SK-N-SH (cell line): Measurements from ENCODE around the gene UBTF.

ENCODE experiments used
- CTCF ChIP-seq: fragments of 200-600 bp; sonication (generic); IDR thresholded peaks from 2 replicates; pipeline ENCODE4 v1.6.1; 2017; ENCODE audit warnings: antibody characterized with exemption, mild to moderate bottlenecking, moderate library complexity
- EP300 ChIP-seq, 2 experiments: IDR thresholded peaks; 2 replicates each; pipeline versions ENCODE4 v1.4.0 to v1.6.1; 2012; ENCODE audit warnings: borderline replicate concordance in 1 of 2, low read depth in 1 of 2, low read length in 1 of 2
- IRF3 ChIP-seq: fragments of 150-350 bp; IDR thresholded peaks from 2 replicates; pipeline ENCODE4 v1.6.1; 2016; ENCODE audit warnings: mild to moderate bottlenecking, low read depth, low read length
- MAX ChIP-seq: IDR thresholded peaks from 2 replicates; pipeline ENCODE4 v1.4.0; 2012; ENCODE audit warnings: low read depth
- RAD21 ChIP-seq: IDR thresholded peaks from 2 replicates; pipeline ENCODE4 v1.6.1; 2012; ENCODE audit warnings: mild to moderate bottlenecking, low read length
- ZBTB33 ChIP-seq: IDR thresholded peaks from 2 replicates; pipeline ENCODE4 v1.4.0; 2012; ENCODE audit warnings: low read depth, borderline replicate concordance

- TF ChIP-seq RAD21 (no peak), ZBTB33 (no peak), CTCF (no peak), MAX (no peak), IRF3 (no peak), EP300 (IDR thresholded peaks at IDR 0.05; ENCODE audit: borderline replicate concordance in 1 of 2, low read depth in 1 of 2, low read length in 1 of 2) (no peak)
Observed at GRCh38 chr17:44178133-44178532, 41.3 kb downstream of the UBTF start.
